Heart right ventricle (tissue), 16 donors: Measurements from ENCODE around the gene SP2. TPM values are rescaled to one million over a fixed set of nuclear protein-coding genes. Genes with fewer than 3 reads are reported as not detected.

Experiments
- ATAC-seq, 8 donors: fragments of 200-7000 bp; cut with Tn5 transposase; one replicate each; pipeline ENCODE4 v1.9.1; 2020; ENCODE audit warnings: mild to moderate bottlenecking in 8 of 8, moderate library complexity in 8 of 8, moderate number of reproducible peaks in 1 of 8
- DNase-seq, 2 donors: peaks; one replicate each; pipeline ENCODE4 v3.0.0-alpha.2; 2020
- H3K27ac ChIP-seq, 10 donors: fragments of 200-600 bp; sonication (generic) in 2 of 10; one replicate each; pipeline versions ENCODE4 v1.5.0 to v1.8.0; 2020 to 2022; ENCODE audit warnings: mild to moderate bottlenecking in 3 of 10
- H3K27me3 ChIP-seq, 7 donors: fragments of 200-600 bp; one replicate each; pipeline ENCODE4 v1.8.0; 2021 to 2022; ENCODE audit warnings: mild to moderate bottlenecking in 2 of 7
- H3K36me3 ChIP-seq, 9 donors: fragments of 200-600 bp; sonication (generic) in 1 of 9; one replicate each; pipeline versions ENCODE4 v1.5.0 to v1.8.0; 2020 to 2022; ENCODE audit warnings: mild to moderate bottlenecking in 2 of 9
- H3K4me1 ChIP-seq, 9 donors: fragments of 200-600 bp; sonication (generic) in 1 of 9; one replicate each; pipeline versions ENCODE4 v1.5.0 to v1.8.0; 2020 to 2022; ENCODE audit warnings: mild to moderate bottlenecking in 4 of 9
- H3K4me3 ChIP-seq, 10 donors: fragments of 200-600 bp; sonication (generic) in 2 of 10; one replicate each; pipeline versions ENCODE4 v1.5.0 to v1.8.0; 2020 to 2022; ENCODE audit warnings: mild to moderate bottlenecking in 7 of 10, moderate library complexity in 2 of 10
- H3K9me3 ChIP-seq, 11 donors: fragments of 200-600 bp in 10 of 11; sonication (generic) in 2 of 11; one replicate each; pipeline versions ENCODE4 v1.5.0 to v1.8.0; 2013 to 2022; ENCODE audit warnings: mild to moderate bottlenecking in 2 of 11, control low read depth in 1 of 11, moderate library complexity in 1 of 11
- CTCF ChIP-seq, 9 donors: fragments of 200-600 bp; sonication (generic) in 2 of 9; IDR thresholded peaks; one replicate each; pipeline versions ENCODE4 v1.5.0 to v1.8.0; 2021 to 2022; ENCODE audit warnings: antibody characterized with exemption in 9 of 9, mild to moderate bottlenecking in 5 of 9, moderate library complexity in 1 of 9
- WGBS, 2 donors: extraction: QIAGEN DNeasy Blood & Tissue Kit; methylation state at CpG; one replicate each; pipeline ENCODE4 v1.1.7; 2013; ENCODE audit warnings: inconsistent platforms in 1 of 2; 5-methylcytosine and 5-hydroxymethylcytosine counted together
- intact Hi-C, 10 donors: fragments of 100-400 bp; cut with DNase I; formaldehyde crosslinking; loops; one replicate each; pipeline versions ENCODE4 v1.11.1 to v1.14.2; 2022
- polyA plus RNA-seq, 2 donors: library from polyadenylated mRNA; stranded (reverse); fragments of 200-250 nt; gene quantifications; one replicate each; pipeline ENCODE4 v1.2.3, GENCODE V29; 2013
- total RNA-seq, 10 donors: library from RNA; stranded (reverse); fragmentation: NEBNext Ultra II Directional in 3 of 10; extraction: Animal tissue kit (Norgen Biotek cat#: 25700) in 3 of 10; gene quantifications; one replicate each; pipeline versions ENCODE4 v1.2.1 to v1.2.4, GENCODE V29; 2021 to 2023
- donor health status: Arrhythmogenic right ventricular cardiomyopathy.
- donor health status: ischemic (EF 13 %, LVEDD 7.1; RV severe dilation, severe dysfunction).
- donor health status: healthy with polysubstance abuse.
- donor health status: DM: no; HTN: yes; CAD: no.
- donor health status: DM: no; HTN: no; CAD: no.
- donor health status: ischemic (EF 25% LVEDD 6.9; RV normal size, moderate dysfunction).
- donor health status: ischemic (EF 25% LVEDD 5.7; RV mildly dilated, moderate dysfunction).
- donor health status: healthy.
- donor health status: DM: yes; HTN: yes; CAD: no.
- donor health status: Ischemic cardiomyopathy.
- donor health status: ischemic (EF 35%, LVEDD 5.7; RV mildly dilated, moderate dysfunction).
- donor health status: nonischemic (EF 11% LVEDD 7.7; RV severe dilation, severe dysfunction).
- donor health status: DM: yes; HTN: yes; CAD: no.
- donor health status: PGD.
- donor health status: ischemic (EF 29% LVEDD 5.4; RV normal size, mild dysfunction).
- donor health status: nonischemic (EF 23%, LVEDD 6.1; RV moderate dilation, normal function).

SP2 gene
- total and polyA plus RNA-seq, 12 donors = 4.3 to 18.3 (median 15.8) TPM

DNA sequence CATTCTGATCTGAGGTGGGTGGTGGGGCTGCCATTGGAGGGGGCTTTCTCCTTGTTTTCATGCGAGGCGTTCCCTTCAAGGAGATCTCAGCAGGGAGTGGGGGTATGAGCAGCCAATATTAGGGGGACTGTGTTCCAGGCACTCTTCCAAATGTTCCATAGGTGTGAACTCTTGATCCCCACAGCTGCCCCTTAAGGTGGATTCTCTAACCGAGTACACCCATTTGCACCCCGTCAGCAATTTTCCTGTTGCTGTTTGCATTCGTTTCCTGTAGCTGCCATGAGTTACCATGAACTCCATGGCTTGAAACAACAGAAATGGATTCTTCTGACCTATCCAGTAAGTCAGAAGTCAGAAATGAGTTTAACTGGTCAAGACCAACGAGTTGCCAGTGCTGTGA, 65.4 kb downstream of the SP2 start:
- Histone ChIP-seq H3K27me3 (no peaks in the 10 kb centered on the region), H3K4me3 (no peak overlapping the region), H3K9me3 (peaks cover 0 to 5% (median 0%) of the 10 kb centered on the region in 11 donors), H3K4me1 (no peaks in the 10 kb centered on the region), H3K36me3 (no peaks in the 10 kb centered on the region), H3K27ac (no peak overlapping the region)
- DNase-seq (no peak), ATAC-seq (no peak)
- 81 to 87% methylated on average over 6 of the region's 6 CpGs for WGBS, 2 donors
- intact Hi-C loops = loop anchor here in 2 of 10 donors (5.0 to 10.0 kb wide), 2 partner anchors 114 to 117 kb away; partner anchors contain the start of gene SCRN2 (in 1 of the 2)
- TF ChIP-seq CTCF (IDR thresholded peaks at IDR 0.05) = no peak

DNA sequence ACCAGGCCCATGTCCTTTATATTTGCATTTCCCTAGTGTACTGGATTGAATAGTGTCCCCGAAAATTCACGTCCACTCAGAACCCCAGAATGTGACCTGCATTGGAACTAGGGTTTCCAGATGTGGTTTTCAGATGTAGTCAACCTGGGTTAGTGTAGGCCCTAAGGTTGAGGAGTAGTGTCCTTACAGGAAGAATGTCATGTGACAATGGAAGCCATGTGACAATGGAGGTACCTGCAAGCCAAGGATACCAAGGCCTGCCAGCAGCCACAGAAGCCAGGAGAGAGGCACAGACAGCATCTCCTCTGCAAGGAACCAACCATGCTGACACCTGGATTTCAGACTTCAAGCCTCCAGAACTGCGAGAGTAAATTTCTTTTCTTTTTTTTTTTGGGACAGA, 66.9 kb downstream of the SP2 start:
- no peak for ATAC-seq
- Histone ChIP-seq H3K4me1 (no peaks in the 10 kb centered on the region), H3K36me3 (no peaks in the 10 kb centered on the region), H3K27me3 (no peaks in the 10 kb centered on the region), H3K4me3 (no peak overlapping the region), H3K27ac (no peak overlapping the region), H3K9me3 (peaks cover 0 to 5% (median 0%) of the 10 kb centered on the region in 11 donors)
- DNase-seq = no peak
- TF ChIP-seq CTCF (IDR thresholded peaks at IDR 0.05) = no peak
- 80 to 90% methylated on average over 3 of the region's 3 CpGs for WGBS, 2 donors
- intact Hi-C loops = loop anchor here in 2 of 10 donors (5.0 to 10.0 kb wide), 2 partner anchors 116 to 118 kb away; partner anchors contain the start of gene SCRN2 (in 1 of the 2)

DNA sequence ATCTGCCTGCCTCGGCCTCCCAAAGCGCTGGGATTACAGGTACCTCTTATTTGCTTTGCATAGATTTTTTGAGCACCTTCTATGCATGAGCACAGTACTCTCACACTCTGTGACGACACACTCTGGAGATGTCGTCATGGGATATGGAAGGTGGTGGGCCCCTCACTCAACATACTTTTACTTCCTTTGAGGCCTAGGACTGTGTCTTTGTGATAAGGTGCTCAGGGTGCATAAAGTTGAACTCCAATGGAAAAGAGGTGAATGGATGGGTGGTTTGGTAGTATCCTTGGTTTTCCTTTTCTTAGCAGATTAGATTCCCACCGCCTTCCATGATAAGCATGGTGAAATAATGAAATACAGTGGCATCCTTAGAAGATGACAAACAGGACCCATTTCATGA, 68.8 kb downstream of the SP2 start:
- Histone ChIP-seq H3K9me3 (peaks cover 0 to 5% (median 0%) of the 10 kb centered on the region in 11 donors), H3K4me3 (no peak overlapping the region), H3K4me1 (no peaks in the 10 kb centered on the region), H3K27ac (no peak overlapping the region), H3K27me3 (no peaks in the 10 kb centered on the region), H3K36me3 (no peaks in the 10 kb centered on the region)
- TF ChIP-seq CTCF (IDR thresholded peaks at IDR 0.05) = no peak
- intact Hi-C loops = loop anchor here in 2 of 10 donors (5.0 to 10.0 kb wide), 2 partner anchors 118 to 120 kb away; partner anchors contain the start of gene SCRN2 (in 1 of the 2)
- WGBS, 2 donors = 93 to 95% methylated on average over 5 of the region's 5 CpGs
- DNase-seq = no peak
- ATAC-seq = no peak

DNA sequence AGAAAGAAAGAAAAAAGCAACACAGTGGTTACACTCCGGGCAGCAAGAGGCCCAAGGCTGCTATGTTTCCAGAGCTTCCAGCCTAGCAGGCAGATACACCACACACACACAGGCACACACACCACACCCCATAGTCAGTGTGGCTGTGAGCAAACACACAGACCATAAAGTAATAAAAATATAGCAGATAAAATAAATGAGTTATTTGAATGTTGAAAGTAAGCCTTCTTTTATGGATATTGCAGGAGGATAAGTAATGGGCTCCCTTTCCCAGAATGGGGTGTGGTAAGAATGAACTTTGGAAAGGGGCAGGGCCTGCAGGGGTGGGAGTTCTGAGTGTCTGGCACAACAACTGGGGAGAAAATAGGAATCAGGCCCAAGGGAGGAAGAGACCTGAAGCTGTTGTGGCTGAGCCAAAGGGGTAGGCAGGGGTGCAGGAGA, 70.1 kb downstream of the SP2 start:
- peaks cover 0 to 5% (median 0%) of the 10 kb centered on the region in 11 donors for H3K9me3 ChIP-seq
- TF ChIP-seq CTCF (IDR thresholded peaks at IDR 0.05) = no peak
- no peaks in the 10 kb centered on the region for H3K36me3 ChIP-seq
- intact Hi-C loops = loop anchor here in 1 of 10 donors (10.0 kb wide), 1 partner anchor 121 kb away; the partner anchor contains the start of gene SCRN2
- H3K27me3 ChIP-seq = no peaks in the 10 kb centered on the region
- no peak overlapping the region for H3K4me3 ChIP-seq
- H3K4me1 ChIP-seq = peaks cover 0 to 7% (median 5%) of the 10 kb centered on the region in 9 donors
- ATAC-seq (no peak), DNase-seq (no peak)
- WGBS, 2 donors = 52 to 72% methylated on average over 1 of the region's 1 CpG
- no peak overlapping the region for H3K27ac ChIP-seq
